Mucosa of descending colon (tissue), 3 donors: ENCODE results near the gene ADGRD1. TPM values are rescaled to one million over a fixed set of nuclear protein-coding genes. Genes with fewer than 3 reads are reported as not detected.

Source experiments
- ATAC-seq: fragments of 200-7000 bp; cut with Tn5 transposase; one replicate; pipeline ENCODE4 v1.9.1; 2020; ENCODE audit warnings: mild to moderate bottlenecking, moderate library complexity
- DNase-seq, 3 donors: peaks; one replicate each; pipeline ENCODE4 v3.0.0-alpha.2; 2020
- H3K36me3 ChIP-seq: fragments of 200-600 bp; one replicate; pipeline ENCODE4 v1.8.0; 2021; ENCODE audit warnings: low read depth, mild to moderate bottlenecking
- H3K4me1 ChIP-seq: fragments of 200-600 bp; one replicate; pipeline ENCODE4 v1.8.0; 2021; ENCODE audit warnings: low read depth, mild to moderate bottlenecking
- H3K4me3 ChIP-seq: fragments of 200-600 bp; one replicate; pipeline ENCODE4 v1.8.0; 2021; ENCODE audit warnings: mild to moderate bottlenecking
- H3K9me3 ChIP-seq: fragments of 200-600 bp; one replicate; pipeline ENCODE4 v1.8.0; 2021; ENCODE audit warnings: mild to moderate bottlenecking
- intact Hi-C, 2 donors: fragments of 100-400 bp; cut with DNase I in 1 of 2; cut with micrococcal nuclease in 1 of 2; formaldehyde crosslinking; loops; one replicate each; pipeline versions ENCODE4 v1.11.0 to v1.11.1; 2022; cut with DNase I, micrococcal nuclease
- total RNA-seq, 3 donors: library from RNA; stranded (reverse); fragmentation: NEBNext Ultra II Directional in 2 of 3; extraction: Animal tissue kit (Norgen Biotek cat#: 25700) in 2 of 3; gene quantifications; one replicate each; pipeline versions ENCODE4 v1.2.1 to v1.2.4, GENCODE V29; 2021 to 2023
- TF ChIP-seq, protein P1 (sequence below): fragments of 200-600 bp; IDR thresholded peaks from one replicate; pipeline ENCODE4 v1.8.0; 2022; ENCODE audit warnings: antibody characterized with exemption, mild to moderate bottlenecking
- donor health status: DM: no; HTN: no; CAD: no; lungs with moderate emphysema.
- donor health status: DM: no; HTN: no; CAD: no.
- donor health status: DM: no; HTN: yes; CAD: no.

ADGRD1 gene
- total RNA-seq, 3 donors from 2014 or later, result 2.6 to 18.4 (median 12.9) TPM

DNA sequence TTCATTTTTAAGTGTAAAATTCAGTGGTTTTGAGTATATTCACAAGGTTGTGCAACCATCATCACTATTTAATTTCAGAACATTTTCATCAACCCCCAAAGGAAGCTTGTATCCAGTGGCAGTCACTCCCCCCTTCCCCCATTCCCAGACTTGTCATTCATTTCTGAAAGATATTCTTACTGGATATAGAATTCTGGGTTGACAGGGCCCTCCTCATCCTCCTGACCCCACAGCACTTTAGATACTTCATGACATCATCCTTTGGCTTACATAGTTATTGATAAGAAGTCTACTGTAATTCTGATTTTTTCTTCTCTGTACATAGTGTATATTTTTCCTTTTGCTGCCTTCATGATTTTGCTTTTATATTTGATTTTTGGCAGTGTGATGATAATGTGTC lies 8.8 kb upstream of the ADGRD1 start:
- TF ChIP-seq, protein P1, sequence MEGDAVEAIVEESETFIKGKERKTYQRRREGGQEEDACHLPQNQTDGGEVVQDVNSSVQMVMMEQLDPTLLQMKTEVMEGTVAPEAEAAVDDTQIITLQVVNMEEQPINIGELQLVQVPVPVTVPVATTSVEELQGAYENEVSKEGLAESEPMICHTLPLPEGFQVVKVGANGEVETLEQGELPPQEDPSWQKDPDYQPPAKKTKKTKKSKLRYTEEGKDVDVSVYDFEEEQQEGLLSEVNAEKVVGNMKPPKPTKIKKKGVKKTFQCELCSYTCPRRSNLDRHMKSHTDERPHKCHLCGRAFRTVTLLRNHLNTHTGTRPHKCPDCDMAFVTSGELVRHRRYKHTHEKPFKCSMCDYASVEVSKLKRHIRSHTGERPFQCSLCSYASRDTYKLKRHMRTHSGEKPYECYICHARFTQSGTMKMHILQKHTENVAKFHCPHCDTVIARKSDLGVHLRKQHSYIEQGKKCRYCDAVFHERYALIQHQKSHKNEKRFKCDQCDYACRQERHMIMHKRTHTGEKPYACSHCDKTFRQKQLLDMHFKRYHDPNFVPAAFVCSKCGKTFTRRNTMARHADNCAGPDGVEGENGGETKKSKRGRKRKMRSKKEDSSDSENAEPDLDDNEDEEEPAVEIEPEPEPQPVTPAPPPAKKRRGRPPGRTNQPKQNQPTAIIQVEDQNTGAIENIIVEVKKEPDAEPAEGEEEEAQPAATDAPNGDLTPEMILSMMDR, result no peak
- no peaks in the 10 kb centered on the region for H3K4me1 ChIP-seq
- H3K9me3 ChIP-seq, result peaks cover 5% of the 10 kb centered on the region
- intact Hi-C loops, result no loop called here
- no peak for DNase-seq
- H3K36me3 ChIP-seq, result no peaks in the 10 kb centered on the region
- no peak for ATAC-seq
- H3K4me3 ChIP-seq, result no peak overlapping the region

DNA sequence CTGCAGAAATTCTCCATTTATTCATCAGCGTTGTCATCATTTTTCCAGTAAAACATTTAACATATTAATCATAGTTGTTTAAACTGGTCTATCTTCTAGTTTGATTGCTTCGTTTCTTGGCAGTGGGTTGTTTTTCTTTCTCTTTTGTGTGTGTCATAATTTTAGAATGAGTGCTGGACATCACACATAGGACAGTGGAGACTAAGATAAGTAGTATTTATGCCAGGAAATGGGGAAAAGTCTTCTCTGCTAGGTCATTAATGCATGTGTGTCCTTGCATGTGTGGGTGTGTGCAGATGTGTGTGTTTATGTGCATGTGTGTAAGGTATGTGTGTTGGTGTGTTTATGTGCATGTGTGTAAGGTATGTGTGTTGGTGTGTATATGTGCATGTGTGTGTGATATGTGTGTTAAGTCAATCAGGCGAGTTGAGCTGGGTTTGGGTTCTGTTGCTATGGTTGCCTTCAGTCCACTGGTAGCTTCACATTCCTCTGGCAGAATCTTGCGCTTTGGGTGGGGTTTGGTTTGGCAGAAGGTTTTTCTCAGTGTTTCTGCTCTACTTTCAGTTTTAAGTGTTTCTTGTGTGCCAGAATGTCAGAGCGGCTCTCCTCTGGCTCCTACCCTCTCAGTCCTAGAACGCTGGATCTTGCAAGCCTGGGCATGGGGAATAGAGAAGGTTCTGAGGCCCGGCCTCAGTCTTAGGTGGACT lies 7.8 kb upstream of the ADGRD1 start:
- DNase-seq, result peak in 1 of 3 donors; percentile 14
- ATAC-seq, result no peak
- peaks cover 5% of the 10 kb centered on the region for H3K9me3 ChIP-seq
- no peaks in the 10 kb centered on the region for H3K36me3 ChIP-seq
- H3K4me3 ChIP-seq, result no peak overlapping the region
- TF ChIP-seq, protein P1, result no peak
- no peaks in the 10 kb centered on the region for H3K4me1 ChIP-seq
- intact Hi-C loops, result no loop called here

DNA sequence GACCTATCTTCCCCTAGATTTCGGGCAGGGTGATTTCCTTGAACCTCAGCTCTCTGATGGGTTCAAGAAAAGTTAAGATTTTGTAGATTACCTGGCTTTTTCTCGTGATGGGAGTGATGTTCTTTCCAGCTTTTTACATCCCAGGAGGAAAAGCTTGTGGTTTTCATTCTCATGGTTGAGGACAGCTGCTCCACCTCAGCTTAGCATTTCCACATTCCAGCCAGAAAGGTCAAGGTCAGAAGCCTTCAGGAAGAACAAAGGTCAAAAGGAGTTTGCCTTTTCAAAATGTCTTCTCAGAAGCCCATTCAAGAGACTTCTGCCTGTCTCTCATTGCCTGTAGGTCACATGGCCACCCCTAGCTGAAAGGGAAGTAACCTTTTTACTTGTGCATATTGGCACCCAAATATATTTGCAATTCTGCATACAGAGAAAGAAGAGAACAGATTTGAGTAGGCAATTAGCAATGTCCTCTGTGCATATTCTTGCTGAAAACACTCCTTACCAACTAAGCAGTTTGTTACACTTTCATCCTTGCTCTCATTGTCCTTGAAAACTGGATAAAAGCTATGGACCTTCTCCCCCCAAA lies 6.6 kb upstream of the ADGRD1 start:
- DNase-seq (no peak), ATAC-seq (no peak)
- H3K9me3 ChIP-seq, result peaks cover 5% of the 10 kb centered on the region
- TF ChIP-seq, protein P1, result no peak
- intact Hi-C loops, result no loop called here
- no peaks in the 10 kb centered on the region for H3K36me3 ChIP-seq
- no peaks in the 10 kb centered on the region for H3K4me1 ChIP-seq
- no peak overlapping the region for H3K4me3 ChIP-seq

DNA sequence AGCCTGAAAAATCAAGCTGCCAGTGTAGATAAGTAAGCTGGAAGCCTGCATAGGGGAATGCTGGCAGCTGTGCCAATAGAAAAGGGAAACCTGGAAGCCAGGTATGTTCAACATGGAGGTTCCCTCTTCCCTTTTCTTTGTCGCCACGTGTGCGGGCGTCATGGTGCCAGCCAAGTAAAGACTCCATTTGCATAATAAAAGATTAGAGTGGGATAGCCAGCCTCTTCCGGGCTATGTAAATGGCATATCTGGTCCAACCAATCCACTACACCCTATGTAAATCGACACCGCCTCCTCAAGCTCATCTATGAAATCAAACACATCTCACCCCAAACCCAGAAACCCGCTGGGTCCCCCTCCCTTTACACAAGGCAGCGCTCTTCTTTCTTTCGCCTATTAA lies 5.6 kb upstream of the ADGRD1 start:
- Histone ChIP-seq H3K9me3 (peaks cover 5% of the 10 kb centered on the region), H3K4me3 (no peak overlapping the region), H3K4me1 (no peaks in the 10 kb centered on the region), H3K36me3 (no peaks in the 10 kb centered on the region)
- DNase-seq (no peak), ATAC-seq (no peak)
- intact Hi-C loops, result no loop called here
- TF ChIP-seq, protein P1, result no peak

DNA sequence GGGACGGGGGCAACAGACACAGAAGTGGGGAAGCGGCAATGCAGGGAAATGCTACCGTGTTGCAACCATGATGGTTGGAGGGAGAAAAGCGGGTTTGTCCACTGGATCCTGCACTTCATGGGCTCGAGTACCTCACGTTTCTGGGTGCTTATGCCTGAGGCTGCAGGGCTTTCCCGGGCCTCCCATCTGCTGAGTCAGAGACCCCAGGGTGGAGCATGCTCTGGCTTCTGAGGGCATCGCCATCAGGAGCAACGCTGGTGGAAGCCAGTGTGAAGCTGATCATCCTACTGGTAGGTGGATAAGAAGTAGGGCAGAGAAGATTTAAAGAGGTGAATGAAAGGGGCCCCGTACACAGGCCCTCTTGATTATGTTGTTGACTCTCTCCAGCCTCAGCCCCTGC lies 5.0 kb upstream of the ADGRD1 start:
- peaks cover 5% of the 10 kb centered on the region for H3K9me3 ChIP-seq
- TF ChIP-seq, protein P1, result no peak
- intact Hi-C loops, result no loop called here
- no peaks in the 10 kb centered on the region for H3K36me3 ChIP-seq
- no peak for DNase-seq
- no peak for ATAC-seq
- no peaks in the 10 kb centered on the region for H3K4me1 ChIP-seq
- H3K4me3 ChIP-seq, result no peak overlapping the region
